ENCODE measurements around the gene MRPL52.

The MRPL52 gene

DNA sequence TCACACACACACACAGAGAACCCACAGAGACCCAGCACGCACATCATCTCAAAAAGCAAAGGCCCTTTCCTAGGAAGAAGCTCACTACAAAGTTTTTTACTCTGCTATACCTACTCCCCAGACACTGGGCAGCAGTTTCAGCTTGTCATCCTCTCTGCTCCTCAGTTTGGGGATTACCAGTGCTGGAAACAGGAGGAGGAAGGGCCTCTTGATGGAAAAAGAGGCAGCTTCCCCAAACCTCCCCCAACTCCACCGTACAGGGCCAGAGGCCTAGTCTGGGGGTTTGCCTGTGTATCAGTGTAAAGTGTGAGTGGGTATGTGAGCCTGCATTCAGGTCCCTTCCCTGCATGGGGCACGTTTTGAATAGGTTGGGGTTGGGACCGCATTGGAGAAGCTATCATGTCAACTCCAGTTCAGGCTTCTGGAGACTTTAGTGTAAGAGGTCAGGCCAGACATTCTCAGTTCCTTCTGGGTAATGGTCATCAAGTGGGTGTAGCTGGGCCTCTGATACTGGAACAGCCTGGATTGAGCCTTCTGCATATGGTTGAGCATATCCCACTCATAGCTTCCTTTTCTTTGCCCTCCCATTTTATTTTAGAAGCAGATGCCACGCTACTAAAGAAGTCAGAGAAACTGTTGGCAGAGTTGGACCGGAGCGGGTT is 54.5 kb downstream of the MRPL52 start:
- no peak for DNase-seq

Measured in NCI-H524 treated with DMSO at 0.1 percent for 48 hours (cell line).